Measurements from ENCODE around the gene TRABD. TPM values are rescaled to one million over a fixed set of nuclear protein-coding genes. Genes with fewer than 3 reads are reported as not detected.

The TRABD gene
- total RNA-seq, 1 experiment from 2014 or later, result 33.5 TPM

DNA sequence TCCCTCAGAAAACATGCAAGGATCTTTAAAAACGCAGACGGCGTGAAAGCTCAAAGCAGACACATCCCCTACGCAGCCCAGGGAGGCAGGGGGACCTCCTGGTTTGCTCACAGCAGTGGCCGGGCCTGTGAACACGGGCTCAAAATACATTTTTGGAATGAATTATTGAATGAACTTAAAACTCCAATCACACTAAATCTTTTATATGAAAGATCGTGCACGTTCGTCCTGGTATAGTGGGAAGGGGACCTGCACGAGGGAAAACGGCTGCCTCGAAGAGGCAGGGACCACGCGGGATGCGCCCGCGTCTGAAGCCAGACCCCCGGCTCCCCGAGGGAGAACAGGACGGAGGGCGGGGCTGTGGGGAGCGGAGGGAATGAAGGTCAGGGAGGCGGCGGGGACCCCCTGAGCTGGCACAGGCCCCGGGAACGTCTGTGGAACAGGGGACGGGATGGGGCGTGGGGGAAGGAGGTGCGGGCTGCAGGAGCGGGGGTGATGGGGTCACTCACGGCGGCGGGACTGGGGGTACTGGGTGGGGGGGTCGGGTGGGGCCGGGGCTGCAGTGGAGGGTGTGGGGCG lies 16.4 kb upstream of the TRABD start:
- no TSS peak for BruUV-seq (replicated peaks)
- H3K9me3 Mint-ChIP-seq (ENCODE audit: unreplicated experiment), result no peaks in the 10 kb centered on the region
- no peak for DNase-seq

DNA sequence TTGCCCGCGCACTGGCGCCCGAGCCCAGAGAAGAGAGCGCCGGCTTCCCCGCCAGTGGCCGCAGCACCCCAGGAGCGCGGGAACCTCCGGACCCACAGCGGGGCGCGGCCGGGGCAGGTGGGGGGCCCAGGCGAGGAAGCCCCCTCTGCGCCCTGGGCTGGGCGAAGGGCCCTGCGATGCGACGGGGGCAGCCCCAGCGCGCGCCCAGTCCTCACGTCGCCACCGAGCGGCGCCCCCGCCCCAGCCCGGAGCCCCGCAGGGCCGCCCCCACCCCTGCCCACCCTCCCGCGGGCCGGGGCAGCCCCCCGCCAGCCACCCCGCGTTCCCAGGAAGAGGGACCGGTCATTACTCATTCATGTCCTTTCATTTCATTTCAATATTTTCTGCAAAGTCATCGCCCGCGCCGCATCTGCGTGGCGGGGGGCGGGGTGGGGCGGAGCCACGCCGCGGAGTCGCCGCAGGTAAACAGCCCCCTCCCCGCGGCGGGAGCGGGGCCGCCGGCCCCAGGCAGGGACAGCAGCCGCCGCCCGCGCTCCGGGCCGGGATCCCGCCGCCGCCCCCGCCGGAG lies 15.9 kb upstream of the TRABD start:
- ChIA-PET CTCF (no interaction called here), POLR2A (no interaction called here)
- Mint-ChIP-seq H3K9me3 (ENCODE audit: unreplicated experiment) (no peaks in the 10 kb centered on the region), H3K36me3 (ENCODE audit: insufficient read depth, unreplicated experiment) (no peaks in the 10 kb centered on the region), H3K4me1 (ENCODE audit: low read depth, unreplicated experiment) (peaks cover 6% of the 10 kb centered on the region), H3K27me3 (ENCODE audit: insufficient read depth, unreplicated experiment) (peaks cover 11% of the 10 kb centered on the region), H3K27ac (ENCODE audit: unreplicated experiment) (no peak overlapping the region), H3K4me3 (ENCODE audit: unreplicated experiment) (peak overlapping the region; percentile 69)
- no peaks in the 10 kb centered on the region for H3K27me3 ChIP-seq (replicated peaks; ENCODE audit: control insufficient read depth, insufficient read depth, low read length)
- H3K9me3 ChIP-seq, result no peaks in the 10 kb centered on the region
- peak overlapping the region; percentile 41 for H3K4me3 ChIP-seq (ENCODE audit: low read depth, low read length)
- BruUV-seq (replicated peaks), result no TSS peak
- peaks cover 11% of the 10 kb centered on the region; the same call in 1 of the 2 replicates for H3K4me1 ChIP-seq
- H3K36me3 ChIP-seq (ENCODE audit: control insufficient read depth, insufficient read depth, low read length), result no peaks in the 10 kb centered on the region
- TF ChIP-seq, protein P1, sequence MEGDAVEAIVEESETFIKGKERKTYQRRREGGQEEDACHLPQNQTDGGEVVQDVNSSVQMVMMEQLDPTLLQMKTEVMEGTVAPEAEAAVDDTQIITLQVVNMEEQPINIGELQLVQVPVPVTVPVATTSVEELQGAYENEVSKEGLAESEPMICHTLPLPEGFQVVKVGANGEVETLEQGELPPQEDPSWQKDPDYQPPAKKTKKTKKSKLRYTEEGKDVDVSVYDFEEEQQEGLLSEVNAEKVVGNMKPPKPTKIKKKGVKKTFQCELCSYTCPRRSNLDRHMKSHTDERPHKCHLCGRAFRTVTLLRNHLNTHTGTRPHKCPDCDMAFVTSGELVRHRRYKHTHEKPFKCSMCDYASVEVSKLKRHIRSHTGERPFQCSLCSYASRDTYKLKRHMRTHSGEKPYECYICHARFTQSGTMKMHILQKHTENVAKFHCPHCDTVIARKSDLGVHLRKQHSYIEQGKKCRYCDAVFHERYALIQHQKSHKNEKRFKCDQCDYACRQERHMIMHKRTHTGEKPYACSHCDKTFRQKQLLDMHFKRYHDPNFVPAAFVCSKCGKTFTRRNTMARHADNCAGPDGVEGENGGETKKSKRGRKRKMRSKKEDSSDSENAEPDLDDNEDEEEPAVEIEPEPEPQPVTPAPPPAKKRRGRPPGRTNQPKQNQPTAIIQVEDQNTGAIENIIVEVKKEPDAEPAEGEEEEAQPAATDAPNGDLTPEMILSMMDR (IDR thresholded peaks at IDR 0.05; ENCODE audit: insufficient read depth in 1 of 2, low read depth in 1 of 2, low read length in 1 of 2, severe bottlenecking in 1 of 2, unreplicated experiment in 1 of 2), result no peak
- peak in 1 of 2 experiments; percentile 62 for DNase-seq
- intact Hi-C loops (cut with micrococcal nuclease; ENCODE audit: unreplicated experiment), result no loop called here

More for the DNA sequence above, 16.4 kb upstream of the TRABD start:
- CTCF ChIA-PET, result no interaction called here
- peaks cover 11% of the 10 kb centered on the region; the same call in 1 of the 2 replicates for H3K4me1 ChIP-seq
- H3K27ac Mint-ChIP-seq (ENCODE audit: unreplicated experiment), result peak overlapping the region; percentile 29
- H3K4me3 Mint-ChIP-seq (ENCODE audit: unreplicated experiment), result peak overlapping the region; percentile 69
- peaks cover 11% of the 10 kb centered on the region for H3K27me3 Mint-ChIP-seq (ENCODE audit: insufficient read depth, unreplicated experiment)
- POLR2A ChIA-PET, result no interaction called here
- H3K36me3 Mint-ChIP-seq (ENCODE audit: insufficient read depth, unreplicated experiment), result no peaks in the 10 kb centered on the region
- TF ChIP-seq, protein P1 (IDR thresholded peaks at IDR 0.05; ENCODE audit: insufficient read depth in 1 of 2, low read depth in 1 of 2, low read length in 1 of 2, severe bottlenecking in 1 of 2, unreplicated experiment in 1 of 2), result no peak
- H3K4me3 ChIP-seq (ENCODE audit: low read depth, low read length), result peak overlapping the region; percentile 41
- H3K9me3 ChIP-seq, result no peaks in the 10 kb centered on the region
- H3K4me1 Mint-ChIP-seq (ENCODE audit: low read depth, unreplicated experiment), result peaks cover 6% of the 10 kb centered on the region
- intact Hi-C loops (cut with micrococcal nuclease; ENCODE audit: unreplicated experiment), result no loop called here
- no peaks in the 10 kb centered on the region for H3K36me3 ChIP-seq (ENCODE audit: control insufficient read depth, insufficient read depth, low read length)
- no peaks in the 10 kb centered on the region for H3K27me3 ChIP-seq (replicated peaks; ENCODE audit: control insufficient read depth, insufficient read depth, low read length)

DNA sequence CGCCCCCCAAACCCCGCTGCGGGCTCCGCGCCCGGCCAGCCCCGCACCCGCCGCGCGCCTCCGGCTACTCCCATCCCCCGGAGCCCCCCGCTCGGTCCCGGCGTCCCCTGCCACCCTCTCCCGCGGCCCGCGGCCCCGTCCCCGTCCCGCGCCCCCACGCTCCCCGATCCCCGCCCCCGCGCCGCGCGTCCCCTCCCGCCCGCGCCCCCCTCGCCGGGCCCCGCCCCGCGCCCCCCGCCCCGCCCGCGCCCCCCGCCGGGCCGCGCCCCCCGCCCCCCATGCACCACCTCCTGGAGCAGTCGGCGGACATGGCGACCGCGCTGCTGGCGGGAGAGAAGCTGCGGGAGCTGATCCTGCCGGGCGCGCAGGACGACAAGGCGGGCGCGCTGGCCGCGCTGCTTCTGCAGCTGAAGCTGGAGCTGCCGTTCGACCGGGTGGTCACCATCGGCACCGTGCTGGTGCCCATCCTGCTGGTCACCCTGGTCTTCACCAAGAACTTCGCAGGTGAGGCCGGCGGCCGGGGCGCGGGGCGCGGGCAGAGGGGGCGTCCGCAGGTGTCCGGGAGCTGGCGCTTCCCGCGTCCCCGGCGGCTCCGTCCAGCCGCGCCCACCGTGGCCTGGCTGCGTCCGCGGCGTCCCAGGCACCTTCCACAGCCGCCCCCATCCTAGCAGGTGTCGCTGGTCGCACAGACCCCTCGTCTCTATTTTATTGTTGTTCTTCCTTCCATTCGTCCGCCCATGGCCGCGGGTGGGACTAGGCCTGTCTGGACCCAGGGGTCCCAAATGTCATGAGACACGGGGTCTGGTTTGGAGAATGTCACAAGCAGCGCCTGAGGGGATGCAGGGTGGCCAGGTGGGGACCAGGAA lies 15.0 kb upstream of the TRABD start, which contains the start of gene PANX2:
PANX2 (plus strand) TSS at position 279 of the 866 bp plus-strand sequence; CDS start at position 279, 0 bp downstream.
- Mint-ChIP-seq H3K36me3 (ENCODE audit: insufficient read depth, unreplicated experiment) (no peaks in the 10 kb centered on the region), H3K27ac (ENCODE audit: unreplicated experiment) (peak within 1 kb of the TSS; percentile 64), H3K9me3 (ENCODE audit: unreplicated experiment) (no peaks in the 10 kb centered on the region), H3K4me1 (ENCODE audit: low read depth, unreplicated experiment) (peaks cover 6% of the 10 kb centered on the region), H3K4me3 (ENCODE audit: unreplicated experiment) (peak within 1 kb of the TSS; percentile 78), H3K27me3 (ENCODE audit: insufficient read depth, unreplicated experiment) (peaks cover 11% of the 10 kb centered on the region)
- TF ChIP-seq, protein P1 (IDR thresholded peaks at IDR 0.05; ENCODE audit: insufficient read depth in 1 of 2, low read depth in 1 of 2, low read length in 1 of 2, severe bottlenecking in 1 of 2, unreplicated experiment in 1 of 2), result no peak
- Histone ChIP-seq H3K4me3 (ENCODE audit: low read depth, low read length) (peak within 1 kb of the TSS; percentile 41), H3K36me3 (ENCODE audit: control insufficient read depth, insufficient read depth, low read length) (no peaks in the 10 kb centered on the region), H3K9me3 (no peaks in the 10 kb centered on the region), H3K27me3 (replicated peaks; ENCODE audit: control insufficient read depth, insufficient read depth, low read length) (no peaks in the 10 kb centered on the region), H3K4me1 (peaks cover 11% of the 10 kb centered on the region; the same call in 1 of the 2 replicates)
- DNase-seq, result no peak
- POLR2A ChIA-PET, result no interaction called here
- no TSS peak for BruUV-seq (replicated peaks)
- intact Hi-C loops (cut with micrococcal nuclease; ENCODE audit: unreplicated experiment), result no loop called here
- CTCF ChIA-PET, result no interaction called here
